Calu3 (cell line): ENCODE data around the gene SPECC1. TPM values are rescaled to one million over a fixed set of nuclear protein-coding genes. Genes with fewer than 3 reads are reported as not detected.
"Not testable (repeated sequence)": the region's sequence is repeated elsewhere in the genome, so short reads cannot be mapped to it uniquely, and the experiment has no call there.

Source experiments
- BruUV-seq: library from RNA; stranded (reverse); fragments of 400-500 nt; replicated peaks from 2 replicates; lab custom pipeline; 2021; lab: Mats Ljungman, UMichigan
- CTCF ChIA-PET: fragments of 300-600 bp; sonication (Branson Sonifier 250); formaldehyde crosslinking; loops from one replicate; lab custom pipeline; 2022; ENCODE audit warnings: antibody characterized with exemption; lab: Charles Lee
- DNase-seq: peaks from one replicate; pipeline ENCODE4 v3.0.0; 2022
- H3K27ac Mint-ChIP-seq: one replicate; pipeline ENCODE4 v1.8.0; 2022; ENCODE audit warnings: mixed read lengths; ENCODE audit not compliant: unreplicated experiment
- H3K27me3 Mint-ChIP-seq: one replicate; pipeline ENCODE4 v1.8.0; 2022; ENCODE audit warnings: mixed read lengths; ENCODE audit not compliant: unreplicated experiment
- H3K36me3 Mint-ChIP-seq: one replicate; pipeline ENCODE4 v1.8.0; 2022; ENCODE audit warnings: mild to moderate bottlenecking, moderate library complexity, mixed read lengths; ENCODE audit not compliant: insufficient read depth, unreplicated experiment
- H3K4me1 Mint-ChIP-seq: one replicate; pipeline ENCODE4 v1.8.0; 2022; ENCODE audit warnings: mild to moderate bottlenecking, low read depth, mixed read lengths; ENCODE audit not compliant: unreplicated experiment
- H3K4me3 Mint-ChIP-seq: one replicate; pipeline ENCODE4 v1.8.0; 2022; ENCODE audit warnings: mild to moderate bottlenecking, low read depth, moderate library complexity, mixed read lengths; ENCODE audit not compliant: unreplicated experiment
- H3K9me3 Mint-ChIP-seq: one replicate; pipeline ENCODE4 v1.8.0; 2022; ENCODE audit warnings: low read depth, mixed read lengths; ENCODE audit not compliant: unreplicated experiment
- intact Hi-C: fragments of 100-400 bp; cut with micrococcal nuclease; formaldehyde crosslinking; loops from one replicate; pipeline ENCODE4 v1.10.0; 2022; ENCODE audit not compliant: unreplicated experiment
- total RNA-seq: library from RNA; stranded (reverse); gene quantifications from 2 replicates; pipeline ENCODE4 v1.2.3, GENCODE V29; 2022
- TF ChIP-seq, protein P1 (sequence below): fragments of 200-600 bp; IDR thresholded peaks from one replicate; pipeline ENCODE4 v1.8.0; 2022; ENCODE audit warnings: antibody characterized with exemption; ENCODE audit not compliant: unreplicated experiment

Gene SPECC1
- total RNA-seq, 1 experiment from 2014 or later, result 53.5 TPM

DNA sequence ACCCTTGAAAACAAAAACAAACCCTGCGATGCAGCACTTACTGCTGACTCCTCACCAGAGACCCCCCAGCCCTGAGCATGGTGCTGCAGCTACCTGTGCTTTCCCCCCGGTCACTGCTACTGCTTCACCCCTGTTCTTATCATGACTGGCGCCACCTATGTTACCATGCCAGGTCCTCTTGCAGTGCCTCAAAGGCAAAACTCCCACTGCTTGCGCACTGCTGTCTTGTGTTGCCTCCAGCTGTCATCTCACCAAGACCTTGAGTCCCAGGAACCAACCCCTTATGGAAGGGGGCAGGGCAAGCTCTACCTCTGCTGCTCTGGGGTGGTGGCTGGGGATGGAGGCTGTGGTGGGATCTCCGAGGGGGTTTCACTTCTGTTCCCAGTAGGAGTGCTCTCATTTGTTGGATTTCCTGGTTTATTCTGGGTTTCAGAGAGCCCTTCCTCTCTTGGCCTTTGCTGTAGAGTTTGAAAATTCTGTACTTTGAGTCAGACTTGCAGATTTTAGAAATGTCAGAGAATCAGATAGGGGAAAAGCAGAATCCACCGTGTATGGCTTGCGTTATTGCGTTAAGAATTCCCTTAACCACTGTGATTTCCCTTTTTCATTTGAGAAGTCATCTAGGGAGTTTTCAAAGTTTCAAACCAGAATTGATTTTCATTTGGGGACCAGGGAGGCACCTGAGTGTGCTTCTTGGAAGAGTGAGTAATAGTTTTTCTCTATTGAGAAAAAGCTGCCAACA lies 96.6 kb downstream of the SPECC1 start:
- H3K4me1 Mint-ChIP-seq, result no peaks in the 10 kb centered on the region
- intact Hi-C loops, result no loop called here
- BruUV-seq, result no TSS peak
- TF ChIP-seq, protein P1, sequence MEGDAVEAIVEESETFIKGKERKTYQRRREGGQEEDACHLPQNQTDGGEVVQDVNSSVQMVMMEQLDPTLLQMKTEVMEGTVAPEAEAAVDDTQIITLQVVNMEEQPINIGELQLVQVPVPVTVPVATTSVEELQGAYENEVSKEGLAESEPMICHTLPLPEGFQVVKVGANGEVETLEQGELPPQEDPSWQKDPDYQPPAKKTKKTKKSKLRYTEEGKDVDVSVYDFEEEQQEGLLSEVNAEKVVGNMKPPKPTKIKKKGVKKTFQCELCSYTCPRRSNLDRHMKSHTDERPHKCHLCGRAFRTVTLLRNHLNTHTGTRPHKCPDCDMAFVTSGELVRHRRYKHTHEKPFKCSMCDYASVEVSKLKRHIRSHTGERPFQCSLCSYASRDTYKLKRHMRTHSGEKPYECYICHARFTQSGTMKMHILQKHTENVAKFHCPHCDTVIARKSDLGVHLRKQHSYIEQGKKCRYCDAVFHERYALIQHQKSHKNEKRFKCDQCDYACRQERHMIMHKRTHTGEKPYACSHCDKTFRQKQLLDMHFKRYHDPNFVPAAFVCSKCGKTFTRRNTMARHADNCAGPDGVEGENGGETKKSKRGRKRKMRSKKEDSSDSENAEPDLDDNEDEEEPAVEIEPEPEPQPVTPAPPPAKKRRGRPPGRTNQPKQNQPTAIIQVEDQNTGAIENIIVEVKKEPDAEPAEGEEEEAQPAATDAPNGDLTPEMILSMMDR, result no peak
- no peak overlapping the region for H3K4me3 Mint-ChIP-seq
- CTCF ChIA-PET, result no interaction called here
- H3K36me3 Mint-ChIP-seq, result no peaks in the 10 kb centered on the region
- DNase-seq, result no peak
- no peaks in the 10 kb centered on the region for H3K9me3 Mint-ChIP-seq
- no peak overlapping the region for H3K27ac Mint-ChIP-seq
- H3K27me3 Mint-ChIP-seq, result peaks cover 77% of the 10 kb centered on the region

DNA sequence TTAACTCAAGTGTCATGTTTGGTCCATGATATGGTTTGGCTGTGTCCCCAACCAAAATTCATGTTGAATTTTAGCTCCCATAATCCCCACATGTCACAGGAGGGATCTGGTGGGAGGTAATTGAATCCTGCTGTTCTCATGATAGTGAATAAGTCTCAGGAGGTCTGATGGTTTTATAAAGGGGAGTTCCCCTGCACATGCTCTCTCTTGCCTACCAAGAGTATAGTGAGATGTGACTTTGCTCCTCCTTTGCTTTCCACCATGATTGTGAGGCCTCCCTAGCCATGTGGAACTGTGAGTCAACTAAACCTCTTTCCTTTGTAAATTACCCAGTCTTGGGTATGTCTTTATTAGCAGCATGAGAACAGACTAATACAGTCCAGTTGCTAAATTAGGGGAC lies 97.3 kb downstream of the SPECC1 start:
- DNase-seq, intact Hi-C loops, H3K4me3 Mint-ChIP-seq, CTCF ChIA-PET, BruUV-seq, H3K9me3 Mint-ChIP-seq, H3K4me1 Mint-ChIP-seq, H3K36me3 Mint-ChIP-seq, H3K27ac Mint-ChIP-seq: not testable (repeated sequence)
- H3K27me3 Mint-ChIP-seq, result peaks cover 80% of the 10 kb centered on the region

DNA sequence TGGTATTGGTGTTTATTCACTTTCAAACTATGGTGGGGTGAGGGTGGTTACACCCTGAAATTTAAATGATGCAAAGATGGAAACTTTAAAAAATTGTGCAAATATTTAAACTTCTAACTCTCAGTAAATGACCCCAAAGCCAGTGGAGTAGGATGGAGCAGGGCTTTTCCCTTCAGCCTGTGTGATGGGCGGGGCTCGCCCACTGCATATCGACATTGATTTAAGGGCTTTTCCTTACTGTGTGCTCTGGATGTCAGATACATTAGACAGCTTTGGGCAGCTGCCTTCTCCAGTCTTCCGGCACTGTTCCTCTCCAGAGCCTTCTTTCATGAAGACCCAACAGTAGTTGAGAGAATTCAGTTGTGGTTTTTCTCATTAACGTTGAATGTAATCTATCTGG lies 99.9 kb downstream of the SPECC1 start:
- TF ChIP-seq, protein P1, result no peak
- H3K4me3 Mint-ChIP-seq, result no peak overlapping the region
- peaks cover 79% of the 10 kb centered on the region for H3K27me3 Mint-ChIP-seq
- intact Hi-C loops, result no loop called here
- H3K36me3 Mint-ChIP-seq, result no peaks in the 10 kb centered on the region
- BruUV-seq, result no TSS peak
- CTCF ChIA-PET, result no interaction called here
- no peak overlapping the region for H3K27ac Mint-ChIP-seq
- H3K9me3 Mint-ChIP-seq, result no peaks in the 10 kb centered on the region
- no peaks in the 10 kb centered on the region for H3K4me1 Mint-ChIP-seq
- DNase-seq, result no peak

DNA sequence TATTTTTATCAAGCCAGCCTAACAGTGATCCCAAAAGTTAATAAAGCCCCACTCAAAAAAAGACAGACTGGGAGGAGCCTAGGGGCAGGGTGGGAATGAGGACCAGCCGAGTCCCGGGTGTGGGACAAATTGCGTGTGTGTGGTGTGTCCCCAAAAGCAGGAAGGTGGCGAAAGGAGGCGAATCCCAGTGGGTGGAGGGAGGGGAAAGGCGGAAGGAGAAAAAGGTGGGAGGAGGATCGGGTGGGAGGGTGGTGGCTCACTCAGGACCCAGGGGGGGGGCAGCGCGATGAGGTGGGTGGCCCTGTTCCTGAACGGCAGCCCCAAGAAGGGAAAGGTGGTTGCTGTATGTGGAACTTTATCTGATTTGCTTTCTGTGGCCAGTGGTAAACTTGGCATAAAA lies 102.4 kb downstream of the SPECC1 start:
- intact Hi-C loops, result no loop called here
- TF ChIP-seq, protein P1, result no peak
- no TSS peak for BruUV-seq
- Mint-ChIP-seq H3K4me3 (no peak overlapping the region), H3K9me3 (no peaks in the 10 kb centered on the region), H3K27me3 (peaks cover 69% of the 10 kb centered on the region), H3K36me3 (no peaks in the 10 kb centered on the region), H3K27ac (no peak overlapping the region), H3K4me1 (no peaks in the 10 kb centered on the region)
- CTCF ChIA-PET, result no interaction called here
- DNase-seq, result no peak

DNA sequence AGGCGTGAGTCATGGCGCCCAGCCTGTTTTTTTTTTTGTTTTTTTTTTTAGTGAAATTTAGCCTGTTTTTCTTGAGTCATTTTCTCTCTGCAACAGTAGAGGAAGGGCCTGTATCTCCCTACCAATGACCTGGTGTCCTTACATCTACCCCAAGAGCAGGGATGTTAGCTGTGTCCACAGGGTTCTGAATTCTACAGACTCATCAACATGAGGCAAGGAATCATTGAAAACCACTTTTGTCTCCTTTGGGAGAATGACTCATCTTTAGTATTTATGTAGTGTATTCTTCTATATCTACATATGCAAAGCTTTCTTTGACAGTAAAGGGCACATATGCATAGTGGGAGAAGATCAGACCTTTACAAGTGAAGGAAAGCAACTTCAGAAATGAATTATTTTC lies 105.3 kb downstream of the SPECC1 start:
- Mint-ChIP-seq H3K27ac (no peak overlapping the region), H3K4me1 (no peaks in the 10 kb centered on the region), H3K9me3 (no peaks in the 10 kb centered on the region), H3K4me3 (no peak overlapping the region), H3K36me3 (no peaks in the 10 kb centered on the region), H3K27me3 (peaks cover 54% of the 10 kb centered on the region)
- no TSS peak for BruUV-seq
- intact Hi-C loops, result no loop called here
- CTCF ChIA-PET, result no interaction called here
- DNase-seq, result no peak
- TF ChIP-seq, protein P1, result no peak
